NCI-H774 (cell line): ENCODE data around the gene PAAF1.
"Not testable (repeated sequence)": the region's sequence is repeated elsewhere in the genome, so short reads cannot be mapped to it uniquely, and the experiment has no call there.

Experiments used
- DNase-seq: peaks from one replicate; lab custom pipeline; 2025; lab: John Stamatoyannopoulos, UW

The PAAF1 gene

GRCh38 chr11:73883856-73884255 is 7.1 kb downstream of the PAAF1 start:
- DNase-seq = no peak

GRCh38 chr11:73888244-73888643 is 11.4 kb downstream of the PAAF1 start:
- no peak for DNase-seq

GRCh38 chr11:73889019-73889418 is 12.2 kb downstream of the PAAF1 start:
- no peak for DNase-seq

GRCh38 chr11:73889536-73889935 is 12.7 kb downstream of the PAAF1 start:
- no peak for DNase-seq

- DNase-seq = no peak
These were observed 16.2 kb downstream of the PAAF1 start for GRCh38 chr11:73893041-73893440.

GRCh38 chr11:73894725-73895335 is 18.0 kb downstream of the PAAF1 start:
- no peak for DNase-seq

- no peak for DNase-seq
These were observed 25.5 kb downstream of the PAAF1 start for GRCh38 chr11:73902303-73902702.

GRCh38 chr11:73907191-73907590 is 30.4 kb downstream of the PAAF1 start:
- DNase-seq = no peak

GRCh38 chr11:73912026-73912425 is 35.2 kb downstream of the PAAF1 start:
- DNase-seq = no peak

GRCh38 chr11:73913472-73913871 is 36.7 kb downstream of the PAAF1 start:
- no peak for DNase-seq

- DNase-seq = no peak
These were observed 37.5 kb downstream of the PAAF1 start for GRCh38 chr11:73914284-73914683.

- no peak for DNase-seq
These were observed 39.6 kb downstream of the PAAF1 start for GRCh38 chr11:73916435-73916834.

GRCh38 chr11:73921180-73921579 is 44.4 kb downstream of the PAAF1 start:
- no peak for DNase-seq

- no peak for DNase-seq
These were observed 52.6 kb downstream of the PAAF1 start for GRCh38 chr11:73929388-73929787.

- no peak for DNase-seq
These were observed 54.3 kb downstream of the PAAF1 start for GRCh38 chr11:73931039-73931645.

GRCh38 chr11:73931951-73932350 is 55.2 kb downstream of the PAAF1 start:
- no peak for DNase-seq

GRCh38 chr11:73932781-73933180 is 56.0 kb downstream of the PAAF1 start:
- no peak for DNase-seq

GRCh38 chr11:73936047-73936446 is 59.2 kb downstream of the PAAF1 start:
- not testable (repeated sequence) for DNase-seq

- DNase-seq = no peak
These were observed 62.3 kb downstream of the PAAF1 start for GRCh38 chr11:73939096-73939495.

- DNase-seq = no peak
These were observed 64.2 kb downstream of the PAAF1 start for GRCh38 chr11:73940801-73941570.

GRCh38 chr11:73942010-73942409 is 65.2 kb downstream of the PAAF1 start:
- DNase-seq = no peak

GRCh38 chr11:73944085-73944484 is 67.3 kb downstream of the PAAF1 start:
- no peak for DNase-seq

- DNase-seq = no peak
These were observed 68.1 kb downstream of the PAAF1 start for GRCh38 chr11:73944901-73945300.
